ENCODE data around the gene LCA5L.

LCA5L gene

GRCh38 chr21:39479164-39479813 is 33.7 kb upstream of the LCA5L start:
- Histone ChIP-seq H3K79me2 (ENCODE audit: insufficient read depth, low read length) (no peaks in the 10 kb centered on the region), H3K9ac (ENCODE audit: low read length) (no peak overlapping the region), H3K36me3 (ENCODE audit: low read length) (no peaks in the 10 kb centered on the region), H2AFZ (ENCODE audit: low read depth, low read length, severe bottlenecking) (no peak overlapping the region), H3K4me3 (ENCODE audit: insufficient read depth, low read length, poor library complexity, severe bottlenecking) (no peak overlapping the region), H3K27me3 (ENCODE audit: low read length) (no peaks in the 10 kb centered on the region), H3K9me3 (ENCODE audit: insufficient read depth, low read length) (no peaks in the 10 kb centered on the region), H3K27ac (ENCODE audit: low read depth, low read length) (no peak overlapping the region), H3F3A (ENCODE audit: insufficient read depth) (no peaks in the 10 kb centered on the region), H3K4me2 (ENCODE audit: low read depth, low read length, poor library complexity, severe bottlenecking) (no peak overlapping the region), H3K9me2 (replicated peaks; ENCODE audit: insufficient read depth, low read length) (no peaks in the 10 kb centered on the region), H4K20me1 (ENCODE audit: low read depth, low read length) (no peaks in the 10 kb centered on the region)
- TF ChIP-seq, protein P1, sequence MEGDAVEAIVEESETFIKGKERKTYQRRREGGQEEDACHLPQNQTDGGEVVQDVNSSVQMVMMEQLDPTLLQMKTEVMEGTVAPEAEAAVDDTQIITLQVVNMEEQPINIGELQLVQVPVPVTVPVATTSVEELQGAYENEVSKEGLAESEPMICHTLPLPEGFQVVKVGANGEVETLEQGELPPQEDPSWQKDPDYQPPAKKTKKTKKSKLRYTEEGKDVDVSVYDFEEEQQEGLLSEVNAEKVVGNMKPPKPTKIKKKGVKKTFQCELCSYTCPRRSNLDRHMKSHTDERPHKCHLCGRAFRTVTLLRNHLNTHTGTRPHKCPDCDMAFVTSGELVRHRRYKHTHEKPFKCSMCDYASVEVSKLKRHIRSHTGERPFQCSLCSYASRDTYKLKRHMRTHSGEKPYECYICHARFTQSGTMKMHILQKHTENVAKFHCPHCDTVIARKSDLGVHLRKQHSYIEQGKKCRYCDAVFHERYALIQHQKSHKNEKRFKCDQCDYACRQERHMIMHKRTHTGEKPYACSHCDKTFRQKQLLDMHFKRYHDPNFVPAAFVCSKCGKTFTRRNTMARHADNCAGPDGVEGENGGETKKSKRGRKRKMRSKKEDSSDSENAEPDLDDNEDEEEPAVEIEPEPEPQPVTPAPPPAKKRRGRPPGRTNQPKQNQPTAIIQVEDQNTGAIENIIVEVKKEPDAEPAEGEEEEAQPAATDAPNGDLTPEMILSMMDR (IDR thresholded peaks at IDR 0.05; ENCODE audit: insufficient read depth, low read length, poor library complexity, severe bottlenecking): no peak

GRCh38 chr21:39474611-39475010 is 29.0 kb upstream of the LCA5L start:
- no peaks in the 10 kb centered on the region for H3K27me3 ChIP-seq (ENCODE audit: low read length)
- no peaks in the 10 kb centered on the region for H3K9me2 ChIP-seq (replicated peaks; ENCODE audit: insufficient read depth, low read length)
- no peak overlapping the region for H3K4me2 ChIP-seq (ENCODE audit: low read depth, low read length, poor library complexity, severe bottlenecking)
- no peak overlapping the region for H3K27ac ChIP-seq (ENCODE audit: low read depth, low read length)
- TF ChIP-seq EZH2phosphoT487 (conservative IDR thresholded peaks at IDR 0.05; ENCODE audit: low read length): no peak
- no peak overlapping the region for H2AFZ ChIP-seq (ENCODE audit: low read depth, low read length, severe bottlenecking)
- no peaks in the 10 kb centered on the region for H3K9me3 ChIP-seq (ENCODE audit: insufficient read depth, low read length)
- no peaks in the 10 kb centered on the region for H3K79me2 ChIP-seq (ENCODE audit: insufficient read depth, low read length)
- H3K36me3 ChIP-seq (ENCODE audit: low read length): no peaks in the 10 kb centered on the region
- no peak overlapping the region for H3K4me3 ChIP-seq (ENCODE audit: insufficient read depth, low read length, poor library complexity, severe bottlenecking)
- H4K20me1 ChIP-seq (ENCODE audit: low read depth, low read length): no peaks in the 10 kb centered on the region
- no peak overlapping the region for H3K9ac ChIP-seq (ENCODE audit: low read length)
- H3F3A ChIP-seq (ENCODE audit: insufficient read depth): no peaks in the 10 kb centered on the region

DNA sequence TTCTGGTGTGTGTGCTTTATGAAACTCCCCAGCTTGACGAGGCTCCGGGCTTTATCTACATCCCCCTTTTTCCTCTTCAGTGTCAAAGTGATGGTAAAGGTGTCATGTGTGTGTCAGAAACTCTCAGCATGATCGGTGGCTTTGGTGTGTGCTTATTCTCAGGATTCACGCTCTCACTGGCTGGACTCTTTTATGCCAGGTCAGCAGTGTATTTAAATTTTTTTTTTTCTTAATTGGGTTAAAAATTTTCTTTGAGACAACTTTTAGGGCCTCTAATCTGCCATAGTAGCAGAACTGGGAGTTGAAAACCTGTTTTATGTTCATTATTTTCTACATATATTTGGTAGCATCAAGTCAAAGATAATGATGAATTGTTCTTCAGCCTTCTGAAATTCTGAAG is 27.2 kb upstream of the LCA5L start:
- Histone ChIP-seq H3K27ac (ENCODE audit: low read depth, low read length) (no peak overlapping the region), H3F3A (ENCODE audit: insufficient read depth) (no peaks in the 10 kb centered on the region)

DNA sequence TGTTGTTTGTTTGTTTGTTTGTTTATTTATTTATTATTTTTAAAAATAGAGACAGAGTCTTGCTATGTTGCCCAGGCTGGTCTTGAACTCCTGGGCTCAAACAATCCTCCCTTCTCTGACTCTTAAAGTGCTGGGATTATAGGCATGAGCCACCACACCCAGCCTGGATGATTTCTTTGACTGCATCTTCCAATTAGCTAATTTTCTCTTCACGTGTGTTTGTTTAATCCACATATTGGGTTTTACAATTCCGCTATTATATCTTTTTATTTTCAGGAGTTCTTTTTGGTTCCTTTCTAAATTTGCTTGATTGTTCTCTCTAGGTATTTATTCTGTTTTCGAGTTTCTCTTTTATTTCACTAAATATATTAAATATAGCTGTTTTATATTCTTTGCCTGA is 26.0 kb upstream of the LCA5L start:
- Histone ChIP-seq H3K4me2 (ENCODE audit: low read depth, low read length, poor library complexity, severe bottlenecking) (no peak overlapping the region), H3K27ac (ENCODE audit: low read depth, low read length) (no peak overlapping the region), H3K27me3 (ENCODE audit: low read length) (no peaks in the 10 kb centered on the region), H3K4me3 (ENCODE audit: insufficient read depth, low read length, poor library complexity, severe bottlenecking) (no peak overlapping the region), H3K79me2 (ENCODE audit: insufficient read depth, low read length) (no peaks in the 10 kb centered on the region), H3K9me3 (ENCODE audit: insufficient read depth, low read length) (no peaks in the 10 kb centered on the region), H4K20me1 (ENCODE audit: low read depth, low read length) (no peaks in the 10 kb centered on the region), H3K9me2 (replicated peaks; ENCODE audit: insufficient read depth, low read length) (no peaks in the 10 kb centered on the region), H3K36me3 (ENCODE audit: low read length) (no peaks in the 10 kb centered on the region), H2AFZ (ENCODE audit: low read depth, low read length, severe bottlenecking) (no peak overlapping the region), H3F3A (ENCODE audit: insufficient read depth) (no peaks in the 10 kb centered on the region), H3K9ac (ENCODE audit: low read length) (no peak overlapping the region)
- TF ChIP-seq EZH2phosphoT487 (conservative IDR thresholded peaks at IDR 0.05; ENCODE audit: low read length): no peak
- TF ChIP-seq, protein P1 (IDR thresholded peaks at IDR 0.05; ENCODE audit: insufficient read depth, low read length, poor library complexity, severe bottlenecking): no peak

More for the DNA sequence above, 27.2 kb upstream of the LCA5L start:
- Histone ChIP-seq H3K4me2 (ENCODE audit: low read depth, low read length, poor library complexity, severe bottlenecking) (no peak overlapping the region), H4K20me1 (ENCODE audit: low read depth, low read length) (no peaks in the 10 kb centered on the region), H3K79me2 (ENCODE audit: insufficient read depth, low read length) (no peaks in the 10 kb centered on the region), H3K4me3 (ENCODE audit: insufficient read depth, low read length, poor library complexity, severe bottlenecking) (no peak overlapping the region), H3K27me3 (ENCODE audit: low read length) (no peaks in the 10 kb centered on the region), H3K9ac (ENCODE audit: low read length) (no peak overlapping the region), H3K36me3 (ENCODE audit: low read length) (no peaks in the 10 kb centered on the region), H2AFZ (ENCODE audit: low read depth, low read length, severe bottlenecking) (no peak overlapping the region), H3K9me3 (ENCODE audit: insufficient read depth, low read length) (no peaks in the 10 kb centered on the region), H3K9me2 (replicated peaks; ENCODE audit: insufficient read depth, low read length) (no peaks in the 10 kb centered on the region)
- TF ChIP-seq, protein P1 (IDR thresholded peaks at IDR 0.05; ENCODE audit: insufficient read depth, low read length, poor library complexity, severe bottlenecking): no peak
- no peak for TF ChIP-seq EZH2phosphoT487 (conservative IDR thresholded peaks at IDR 0.05; ENCODE audit: low read length)

All from SU-DHL-6 (cell line).